ENCODE results near the gene ALKAL2.

The ALKAL2 gene

DNA sequence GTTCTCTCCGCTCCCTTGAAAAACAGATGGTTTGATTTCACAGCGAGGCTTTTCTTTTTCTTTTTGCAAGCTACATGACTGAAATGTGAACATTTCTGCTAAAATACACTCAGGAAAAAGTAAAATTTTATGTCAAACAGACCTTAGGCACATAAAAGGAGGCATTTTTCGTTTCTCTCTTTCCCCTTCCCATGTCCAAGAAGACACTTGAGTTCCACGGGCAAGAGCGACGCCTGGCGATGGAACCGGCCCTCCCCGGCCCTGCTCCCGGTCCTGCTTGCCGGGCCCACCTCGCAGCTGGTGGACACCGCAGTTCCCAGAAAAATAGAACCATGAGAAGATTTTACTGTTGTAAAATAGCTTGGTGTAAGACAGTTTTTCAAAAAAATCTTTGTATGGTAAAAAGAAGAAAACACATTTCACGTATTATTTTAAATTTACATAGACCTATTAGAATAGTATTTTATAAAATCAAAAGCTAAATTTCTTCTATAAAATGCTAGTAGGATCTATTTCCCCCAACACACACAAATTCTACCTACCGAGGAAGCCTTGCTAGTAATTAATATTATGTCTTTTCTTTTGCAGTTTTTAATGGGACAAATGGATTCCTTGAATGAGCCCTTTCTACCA is 2.3 kb upstream of the ALKAL2 start:
- peak; percentile 19 for DNase-seq (ENCODE audit: low read depth)

DNA sequence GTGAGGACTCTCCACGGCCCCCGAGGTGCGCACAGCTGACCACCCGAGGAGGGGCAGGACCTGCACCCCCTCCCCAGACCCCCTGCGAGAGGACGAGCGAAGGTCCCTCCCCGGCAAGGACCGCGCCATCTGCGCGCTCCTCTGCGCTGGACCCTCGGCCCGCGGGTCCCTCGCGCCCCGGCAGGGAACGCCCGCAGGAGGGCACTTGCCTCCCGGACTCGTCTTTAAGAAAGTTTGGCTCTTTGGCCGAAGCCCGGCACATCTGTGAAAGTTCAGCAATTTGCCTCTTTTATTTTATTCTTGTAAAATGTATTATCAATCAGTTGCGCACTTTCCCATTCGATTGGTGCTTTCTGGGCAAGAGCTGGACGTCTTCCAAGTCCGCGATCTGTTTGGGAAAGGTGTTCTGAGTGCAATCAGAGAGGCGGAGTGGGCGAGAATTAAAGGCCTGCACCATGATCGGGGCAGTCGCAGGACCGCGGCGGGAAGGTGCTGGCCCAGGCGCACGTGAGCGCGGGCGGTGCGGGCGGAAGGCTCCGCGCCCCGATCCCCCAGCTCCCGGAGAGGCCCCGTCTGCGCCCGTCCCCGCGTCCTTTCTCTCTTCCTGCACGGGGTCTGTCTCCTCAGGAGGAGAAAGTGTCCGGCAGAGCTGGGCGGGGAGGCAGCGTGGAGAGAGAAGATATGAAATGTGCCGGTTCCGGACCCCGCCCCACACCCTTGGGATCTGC is 1.6 kb upstream of the ALKAL2 start:
- no peak for DNase-seq (ENCODE audit: low read depth)

DNA sequence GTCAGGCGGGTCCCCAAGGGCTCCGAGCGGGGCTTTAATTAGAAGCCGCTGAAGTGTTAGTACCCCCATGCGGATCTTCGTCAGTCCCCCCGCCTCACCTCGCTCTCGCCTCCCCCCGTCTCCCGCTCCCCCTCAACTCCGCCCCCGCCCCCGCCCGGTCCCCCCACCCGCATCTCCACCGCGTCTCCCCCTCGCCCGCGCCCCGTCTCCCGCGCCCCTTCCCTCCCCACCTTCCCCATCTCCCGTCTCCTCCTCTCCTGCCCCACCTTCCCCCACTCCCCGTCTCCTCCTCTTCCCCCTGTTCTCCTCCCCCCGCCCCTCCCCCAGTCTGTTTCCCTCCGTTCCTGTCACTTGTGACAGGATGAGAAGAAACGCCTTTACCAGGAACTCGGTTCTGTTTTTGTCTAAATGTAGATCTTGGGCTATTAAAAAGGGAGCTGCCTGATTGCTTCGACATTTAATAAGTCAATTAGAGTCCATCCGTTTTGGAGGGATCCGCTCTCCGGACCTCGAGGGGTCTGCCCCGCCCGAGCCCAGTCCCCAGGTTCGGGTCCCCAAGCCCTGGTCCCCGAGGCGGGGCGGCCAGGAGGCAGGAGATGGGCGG is 969 bp upstream of the ALKAL2 start:
- no peak for DNase-seq (ENCODE audit: low read depth)

DNA sequence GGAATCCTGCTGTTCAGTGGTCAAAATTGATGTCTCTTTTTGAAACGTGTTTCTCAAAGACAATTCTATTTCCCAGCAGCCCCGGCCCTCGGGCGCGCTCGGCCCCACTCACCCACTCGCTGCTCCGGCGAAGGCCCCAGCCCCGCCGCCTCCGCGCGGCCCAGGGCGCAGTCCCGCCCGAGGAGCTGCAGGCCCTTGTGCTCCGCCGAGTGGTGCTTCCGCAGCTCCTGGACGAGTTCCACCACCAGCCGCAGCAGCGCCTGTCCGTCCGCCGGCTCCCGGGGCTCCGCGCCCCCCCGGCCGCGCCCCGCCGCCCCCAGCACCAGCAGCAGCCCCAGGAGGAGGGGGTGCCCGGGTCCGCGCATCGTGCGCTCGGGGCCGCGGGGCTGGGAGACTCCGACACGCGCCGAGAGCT is 413 bp downstream of the ALKAL2 start:
- no peak for DNase-seq (ENCODE audit: low read depth)

DNA sequence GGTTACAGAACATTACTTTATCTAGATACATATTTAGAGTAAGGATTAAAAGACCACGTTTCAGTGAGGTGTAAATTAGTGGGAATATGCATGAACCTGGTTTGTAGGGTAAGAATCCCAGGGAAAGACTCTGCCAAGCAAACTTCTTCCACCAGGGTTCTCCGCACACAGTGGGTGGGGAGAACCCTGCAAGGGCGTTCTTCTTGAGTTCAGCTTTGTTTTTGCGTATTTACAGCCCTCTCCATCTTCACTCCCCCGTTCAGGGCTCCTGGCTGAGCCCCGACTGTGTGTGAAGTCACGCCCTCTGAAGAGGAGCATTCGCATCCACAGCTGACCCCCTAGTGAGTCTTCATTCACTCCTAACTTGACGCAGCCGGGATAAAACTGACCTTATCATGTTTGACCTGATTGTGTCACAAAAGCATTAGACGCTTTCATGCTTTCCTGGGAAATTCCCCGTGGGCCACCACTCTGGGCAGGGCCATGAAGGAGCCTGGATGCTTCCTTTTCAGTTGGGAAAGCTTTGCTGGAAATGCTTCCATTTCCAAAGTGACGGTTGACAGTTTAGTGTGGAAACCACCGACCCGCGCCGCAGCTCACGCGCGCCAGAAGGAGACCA is 1.0 kb downstream of the ALKAL2 start:
- DNase-seq (ENCODE audit: low read depth) = no peak

DNA sequence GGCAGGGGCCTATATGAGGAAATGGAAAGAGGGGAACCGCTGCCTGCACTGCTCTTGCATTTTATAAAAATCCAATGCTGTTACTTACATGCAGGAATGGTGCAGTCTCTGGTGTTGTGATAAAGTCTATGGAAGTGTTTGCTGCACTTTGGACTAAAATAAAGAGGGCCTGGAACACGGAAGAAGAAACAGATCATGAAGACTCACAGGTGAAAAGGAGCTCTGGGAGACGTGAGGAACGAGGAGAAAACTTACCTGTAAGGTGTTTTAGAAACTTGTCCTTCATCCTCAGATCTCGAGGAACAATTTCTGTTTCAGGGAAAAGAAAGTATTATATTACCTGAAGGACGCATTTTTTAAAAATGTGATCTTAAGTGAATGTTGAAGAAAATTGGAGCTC is 1.9 kb downstream of the ALKAL2 start:
- no peak for DNase-seq (ENCODE audit: low read depth)

DNA sequence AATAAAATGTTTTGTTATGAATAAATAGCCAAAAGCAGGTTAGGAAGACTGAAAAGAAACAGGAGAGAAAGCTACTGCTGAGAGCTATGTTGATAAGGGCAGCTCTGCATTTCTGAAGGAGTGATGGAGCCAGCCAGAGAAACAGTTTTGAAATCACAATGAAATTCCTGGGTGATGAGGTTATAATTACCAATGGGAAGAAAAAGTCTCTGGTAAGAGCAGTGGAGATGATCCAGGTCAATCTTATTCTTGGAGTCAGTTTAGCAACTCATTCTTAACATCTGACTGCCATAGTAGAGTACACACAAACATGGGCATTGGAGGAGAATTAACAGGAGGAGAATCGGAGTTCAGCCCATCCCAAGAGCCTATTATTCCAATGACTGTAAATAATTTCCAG is 2.4 kb downstream of the ALKAL2 start:
- DNase-seq (ENCODE audit: low read depth) = no peak

DNA sequence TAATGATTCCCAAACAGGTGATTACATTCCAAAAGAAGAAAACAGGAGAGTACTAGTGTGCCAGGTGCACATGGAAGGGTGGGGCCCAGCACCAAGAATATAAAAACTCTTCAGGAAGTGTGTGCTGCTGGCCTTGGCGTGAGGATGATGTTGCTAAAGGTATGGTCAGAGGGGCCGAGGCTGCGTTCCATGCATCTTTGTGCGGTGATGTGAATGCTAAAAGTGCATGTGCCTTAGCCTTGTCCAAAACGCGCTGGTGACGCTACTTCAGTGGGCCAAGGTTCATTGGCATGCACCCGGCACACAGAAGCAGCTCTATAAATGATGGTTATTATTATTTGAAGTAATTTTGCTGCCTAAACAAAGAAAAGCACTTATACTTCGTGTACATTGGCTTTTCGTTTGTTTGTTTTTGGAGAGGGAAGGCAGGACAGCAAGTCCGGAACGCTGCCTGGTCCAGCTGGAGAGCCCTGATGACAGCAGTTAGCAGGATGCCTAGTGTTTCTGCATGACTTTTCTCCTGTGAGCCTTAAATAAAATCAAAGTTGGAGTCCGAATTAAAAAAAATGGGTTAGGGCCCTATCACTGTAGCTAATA is 2.9 kb downstream of the ALKAL2 start:
- no peak for DNase-seq (ENCODE audit: low read depth)

DNA sequence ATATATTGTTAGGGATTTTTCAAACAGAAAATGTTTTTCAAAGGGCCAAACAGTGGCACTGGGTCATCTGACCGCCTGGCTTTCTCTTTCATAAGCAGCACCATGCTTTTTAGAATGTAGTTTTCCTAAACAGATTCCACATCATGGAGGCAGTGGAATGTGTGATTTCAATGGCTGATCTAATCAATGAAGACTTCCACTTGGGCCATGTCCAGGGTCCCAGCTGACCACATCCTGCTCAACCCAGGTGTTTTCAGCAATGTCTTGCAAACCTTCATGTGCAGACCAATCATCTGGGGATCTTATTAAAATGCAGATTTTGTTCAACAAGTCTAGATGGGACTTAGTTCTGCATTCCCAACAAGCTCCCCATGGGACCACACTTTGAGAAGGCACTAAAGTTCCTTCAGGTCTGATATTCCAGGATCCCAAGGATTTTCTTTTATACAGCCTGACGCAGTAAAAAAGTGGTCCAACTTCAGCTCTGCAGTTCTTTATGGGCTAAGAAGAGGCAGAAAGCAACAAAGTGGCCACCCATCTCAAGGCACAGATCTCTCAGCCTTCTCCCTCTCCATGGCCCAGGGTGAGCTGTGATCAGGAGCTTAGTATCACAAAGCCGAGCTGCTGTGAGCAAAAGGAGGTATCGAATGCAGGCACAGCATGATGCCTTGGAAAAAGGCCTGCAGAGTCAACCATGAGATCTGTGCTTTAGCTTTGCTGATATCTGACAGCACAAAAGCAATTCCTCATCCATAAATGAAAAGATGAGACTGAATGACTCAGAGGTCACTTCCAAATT is 3.7 kb downstream of the ALKAL2 start:
- DNase-seq (ENCODE audit: low read depth) = no peak

DNA sequence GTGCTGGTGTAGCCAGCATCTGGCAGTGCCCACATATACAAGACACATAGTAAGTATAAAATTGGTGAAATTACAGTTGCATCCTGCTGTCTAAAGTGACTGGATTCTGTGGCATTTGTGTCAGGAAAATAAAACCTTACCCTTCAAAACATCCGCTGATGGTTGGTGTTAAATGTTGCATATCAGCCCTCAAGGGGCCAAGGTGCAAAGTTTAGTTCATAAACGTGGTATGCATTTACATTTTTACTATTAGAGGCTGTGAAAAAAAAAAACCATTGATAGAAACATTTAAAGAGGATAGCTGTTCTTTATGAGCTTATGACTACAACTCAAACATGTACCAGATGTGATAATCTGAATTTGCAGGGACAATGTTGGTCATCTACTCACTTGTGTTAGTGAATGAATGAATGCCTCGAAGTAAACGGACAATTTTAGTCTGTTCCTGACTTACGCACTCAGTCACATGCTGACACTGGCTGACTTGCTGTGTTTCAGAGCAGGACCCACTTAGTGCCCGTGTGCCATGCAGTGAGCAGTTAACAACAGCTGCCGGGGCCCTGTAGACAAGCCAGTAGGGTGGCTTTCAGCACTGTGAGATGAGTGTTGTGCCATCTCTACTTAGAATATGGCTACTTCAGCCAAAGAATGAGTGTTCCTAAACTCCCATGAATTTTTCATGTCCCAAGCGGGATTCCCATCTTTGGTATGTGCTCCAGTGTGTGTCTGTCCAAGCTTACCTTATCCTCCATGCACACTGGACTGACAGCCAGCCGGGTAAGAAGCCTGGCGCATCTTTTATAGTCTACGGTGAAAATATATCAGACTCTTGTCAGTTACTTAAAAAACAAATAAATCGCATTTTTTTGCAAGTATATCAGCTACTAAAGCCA is 5.3 kb downstream of the ALKAL2 start:
- DNase-seq (ENCODE audit: low read depth) = no peak

DNA sequence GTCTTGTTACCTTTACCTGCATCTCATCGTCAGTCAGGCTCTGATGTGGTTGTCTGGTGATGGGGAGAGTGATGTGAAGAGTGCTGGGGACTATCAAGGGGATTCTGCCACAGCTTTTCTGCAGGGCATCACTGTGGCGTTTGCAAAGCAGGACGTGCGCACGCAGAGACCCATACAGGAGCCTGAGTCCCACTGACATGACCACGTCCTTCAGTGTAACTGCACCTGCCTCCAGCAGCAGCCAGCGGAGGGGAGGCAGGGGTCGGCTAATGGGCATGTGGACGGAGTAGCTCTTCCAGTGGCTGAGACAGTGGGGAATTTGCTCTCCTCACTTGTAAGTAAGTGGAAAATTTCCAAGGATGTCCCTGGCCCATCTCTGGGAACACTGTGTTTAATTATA is 6.5 kb downstream of the ALKAL2 start:
- no peak for DNase-seq (ENCODE audit: low read depth)

DNA sequence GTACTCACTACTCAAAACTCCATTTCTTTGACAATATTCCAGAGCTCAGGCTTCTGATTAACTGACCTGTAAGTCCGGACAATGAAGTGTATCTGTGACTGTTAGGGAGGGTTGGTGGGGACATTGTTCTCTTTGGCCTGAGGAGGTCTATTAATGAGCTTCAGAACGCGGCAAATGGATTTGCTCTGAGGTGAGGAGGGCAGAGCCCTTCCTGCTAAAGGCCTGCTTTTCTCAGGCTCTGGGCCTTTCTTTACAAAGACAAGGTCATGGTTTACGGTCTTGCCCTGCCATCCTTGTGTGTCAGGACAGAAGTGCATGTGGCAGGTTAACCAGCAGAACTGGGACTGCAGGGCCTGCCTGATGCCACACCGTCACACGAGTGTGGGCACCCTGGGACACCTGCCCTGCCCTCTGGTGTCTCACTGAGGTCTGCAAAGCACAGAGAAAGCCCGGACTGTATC is 7.2 kb downstream of the ALKAL2 start:
- no peak for DNase-seq (ENCODE audit: low read depth)

DNA sequence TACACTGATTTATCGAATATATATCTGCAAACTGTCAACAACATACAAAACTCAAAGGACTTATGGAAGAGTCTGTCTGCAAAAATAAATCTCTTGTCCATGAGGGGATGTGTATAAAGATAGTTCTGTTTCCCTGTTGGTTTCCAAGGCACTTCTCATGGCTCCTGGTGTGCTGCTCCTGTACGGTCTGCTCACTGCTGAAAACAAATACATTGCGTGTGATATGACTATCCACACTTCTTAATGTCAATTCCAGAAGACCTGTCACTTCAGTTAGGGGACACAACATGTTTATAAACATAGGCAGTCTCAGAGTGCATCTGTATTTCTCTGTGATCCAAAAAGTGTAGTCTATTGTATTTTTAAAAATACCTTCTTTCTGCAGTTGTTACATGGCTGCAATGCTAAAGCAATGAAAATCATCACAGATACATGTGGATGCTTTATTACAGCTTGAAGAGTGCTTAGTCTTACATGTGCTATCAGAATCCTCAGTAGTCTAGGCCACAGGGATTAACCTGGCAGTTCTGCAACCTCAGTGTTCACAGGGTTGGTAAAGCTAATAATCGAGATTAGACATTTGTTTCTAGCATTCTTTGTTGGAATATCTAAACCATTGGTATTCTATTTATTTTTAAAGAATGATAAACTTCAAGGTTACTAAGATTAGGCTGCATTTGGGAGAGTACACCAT is 7.8 kb downstream of the ALKAL2 start:
- no peak for DNase-seq (ENCODE audit: low read depth)

DNA sequence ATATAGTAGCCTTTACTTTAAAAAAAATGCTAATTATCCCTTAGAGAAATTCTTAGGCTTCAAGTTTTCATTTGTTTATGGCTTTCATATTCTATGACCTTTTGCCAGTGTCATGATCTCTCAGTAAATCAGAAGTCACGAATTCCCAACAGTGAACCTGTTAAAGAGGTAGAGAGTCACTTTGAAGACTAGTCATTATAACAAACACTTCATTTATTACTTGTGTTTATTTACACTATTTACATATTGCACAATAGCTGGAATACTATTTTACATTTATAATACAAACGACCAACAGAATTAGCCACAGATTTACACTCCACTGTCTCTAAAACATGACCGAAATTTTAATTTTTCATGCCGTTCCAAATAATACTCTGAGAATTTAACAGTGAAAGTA is 8.5 kb downstream of the ALKAL2 start:
- DNase-seq (ENCODE audit: low read depth) = no peak

DNA sequence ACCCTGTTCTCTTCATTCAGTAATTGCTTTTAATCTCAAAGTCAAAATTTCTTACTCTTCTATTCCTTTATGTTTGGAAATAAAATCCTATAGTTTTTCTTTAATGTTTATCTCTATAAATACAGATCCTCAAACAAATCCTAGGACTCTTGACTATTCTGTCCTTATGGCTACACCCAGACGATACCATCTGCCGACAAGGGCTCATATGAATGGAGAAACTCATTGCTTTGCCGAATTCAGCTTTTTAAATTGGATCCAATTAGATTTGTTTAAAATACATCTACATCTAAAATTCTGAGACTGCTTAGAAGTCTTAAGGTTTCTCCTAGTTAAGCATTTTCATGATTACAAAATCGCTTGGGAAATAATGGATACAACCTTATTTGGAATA is 9.0 kb downstream of the ALKAL2 start:
- no peak for DNase-seq (ENCODE audit: low read depth)

DNA sequence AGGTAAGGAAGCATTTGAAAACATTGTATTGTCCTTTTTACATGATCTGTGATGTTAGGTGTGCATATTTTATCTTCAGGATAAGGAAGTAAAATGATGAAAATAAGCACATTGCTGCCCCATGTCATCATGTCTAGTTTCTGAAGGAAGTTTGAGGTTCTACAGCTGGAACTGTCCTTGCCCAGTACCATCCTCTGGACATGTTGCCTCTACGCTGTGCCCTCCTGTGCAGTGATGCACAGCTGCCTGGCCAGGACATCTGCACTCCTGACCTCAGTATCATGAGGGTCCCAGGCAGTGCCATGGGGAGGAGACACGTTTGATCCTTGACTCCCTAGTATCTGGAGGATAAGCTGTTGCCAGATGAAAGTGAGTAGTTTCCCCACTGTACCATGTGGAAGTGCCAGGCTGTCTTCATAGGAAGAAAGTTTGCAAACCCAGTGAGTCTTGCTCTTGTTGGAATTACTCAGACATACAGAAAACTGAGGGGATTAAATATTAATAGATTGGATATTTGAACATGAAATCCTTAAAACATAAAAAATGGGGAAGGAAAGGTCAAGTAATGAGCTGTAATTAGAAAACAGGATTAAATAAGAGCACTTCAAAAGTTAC is 9.5 kb downstream of the ALKAL2 start:
- DNase-seq (ENCODE audit: low read depth) = no peak

DNA sequence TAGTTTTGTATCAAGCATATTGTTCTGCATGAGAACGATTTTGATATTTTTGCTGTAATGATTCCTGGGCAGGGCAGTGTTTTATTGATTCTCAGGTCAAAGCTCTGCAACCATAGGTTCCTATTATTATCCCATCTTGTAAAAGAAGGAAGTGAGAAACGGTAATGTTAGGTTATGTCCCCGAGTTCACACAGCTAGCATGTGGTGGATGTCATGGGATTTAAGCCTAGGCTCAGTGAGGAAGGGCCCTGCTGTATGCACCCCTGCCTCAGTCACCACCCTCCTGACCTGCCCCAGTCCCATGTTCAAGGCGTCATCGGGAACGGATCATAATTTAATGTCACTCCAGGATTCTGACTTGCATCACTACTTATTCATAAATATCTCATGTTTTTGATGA is 12.4 kb downstream of the ALKAL2 start:
- no peak for DNase-seq (ENCODE audit: low read depth)

DNA sequence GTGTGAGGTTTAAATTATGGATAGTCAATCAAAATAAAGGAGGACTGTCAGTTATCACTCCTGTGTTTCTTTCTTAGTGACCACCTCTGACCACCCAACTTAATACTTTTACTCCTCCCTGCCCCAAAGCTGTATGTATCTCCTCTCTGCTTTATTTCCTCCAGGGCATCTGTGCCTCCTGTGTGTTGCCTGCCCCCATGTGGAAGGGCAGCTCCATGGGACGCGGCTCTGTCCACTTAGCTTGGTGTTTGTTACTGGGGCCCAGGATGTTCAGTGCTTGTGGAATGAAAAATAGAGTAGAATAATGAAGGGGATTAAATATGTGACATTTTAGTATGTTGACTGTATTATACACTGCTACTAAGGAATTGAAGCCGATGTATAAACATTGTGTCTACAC is 13.4 kb downstream of the ALKAL2 start:
- DNase-seq (ENCODE audit: low read depth) = no peak

DNA sequence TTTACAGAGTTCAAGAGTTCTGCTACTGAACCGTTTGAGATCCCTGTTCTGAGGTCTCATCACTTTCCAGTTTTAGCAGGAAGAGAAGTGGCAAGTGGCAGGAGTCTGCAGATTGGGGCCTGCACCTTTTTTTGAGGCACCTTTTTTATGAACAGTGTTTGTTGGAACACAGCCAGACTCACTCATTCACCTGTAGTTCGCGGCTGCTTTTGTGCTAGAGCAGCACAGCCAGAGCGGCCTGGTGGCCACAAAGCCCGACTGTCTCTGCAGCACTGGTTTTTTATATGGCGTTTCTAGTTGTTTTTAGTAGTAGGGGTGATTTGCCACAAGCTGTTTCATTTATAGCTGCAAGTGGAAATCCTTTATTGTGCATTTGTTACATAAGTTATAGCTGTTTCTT is 14.6 kb downstream of the ALKAL2 start:
- DNase-seq (ENCODE audit: low read depth) = no peak

DNA sequence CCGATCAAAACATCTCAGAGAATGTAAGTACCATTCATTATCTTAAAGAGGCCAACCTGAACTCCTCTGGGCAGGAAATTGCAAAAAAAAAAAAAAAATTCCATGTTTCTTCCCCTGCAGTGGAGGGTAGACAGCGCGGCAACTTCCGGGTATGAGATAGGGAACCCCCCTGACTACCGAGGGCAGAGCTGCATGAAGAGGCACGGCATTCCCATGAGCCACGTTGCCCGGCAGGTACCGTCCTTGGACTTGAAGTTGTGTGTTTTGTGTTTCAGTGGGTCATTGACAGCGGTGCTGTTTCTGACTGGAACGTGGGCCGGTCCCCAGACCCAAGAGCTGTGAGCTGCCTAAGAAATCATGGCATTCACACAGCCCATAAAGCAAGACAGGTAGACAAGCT is 16.0 kb downstream of the ALKAL2 start:
- no peak for DNase-seq (ENCODE audit: low read depth)

Measured in T follicular helper cell (primary cell).